Stimulated activated CD4-positive, alpha-beta T cell treated with anti-CD3 and anti-CD28 coated beads, Interleukin-4, amount 100 ng/mL, for 48 hours (primary cell): ENCODE measurements around the gene ITCH.

Source experiments
- DNase-seq, 2 donors: peaks; one replicate each; pipeline ENCODE4 v3.0.0-alpha.2; 2020; ENCODE audit warnings: low read depth in 2 of 2

The ITCH gene

GRCh38 chr20:34549291-34549928, 186.3 kb downstream of the ITCH start:
- no peak for DNase-seq

- no peak for DNase-seq
Measured at GRCh38 chr20:34549929-34550305, 186.8 kb downstream of the ITCH start.

GRCh38 chr20:34552569-34552968, 189.5 kb downstream of the ITCH start:
- DNase-seq, result no peak

GRCh38 chr20:34553366-34553867, 190.3 kb downstream of the ITCH start:
- DNase-seq, result no peak

GRCh38 chr20:34557936-34558319, 194.9 kb downstream of the ITCH start:
- no peak for DNase-seq

GRCh38 chr20:34558320-34559218, 195.5 kb downstream of the ITCH start, which contains the start of gene MAP1LC3A:
Gene MAP1LC3A (plus strand): TSS chr20:34558718. CDS start chr20:34558869, 151 bp downstream.
- peak; percentile 89 to 91 for DNase-seq

GRCh38 chr20:34559311-34560140, 196.5 kb downstream of the ITCH start:
- DNase-seq, result no peak

GRCh38 chr20:34560141-34560523, 197.1 kb downstream of the ITCH start:
- DNase-seq, result no peak

- DNase-seq, result no peak
Measured at GRCh38 chr20:34560614-34561013, 197.5 kb downstream of the ITCH start.
